SK-N-MC (cell line): ENCODE results near the gene PHB1.
"Not testable (repeated sequence)": the region's sequence is repeated elsewhere in the genome, so short reads cannot be mapped to it uniquely, and the experiment has no call there.

Source experiments
- DNase-seq: peaks from one replicate; pipeline ENCODE4 v3.0.0-alpha.2; 2011; ENCODE audit warnings: low read depth, low spot score
- H3K27ac ChIP-seq: fragments of 200-600 bp; sonication (generic); 2 replicates; pipeline ENCODE4 v1.5.1; 2016; ENCODE audit warnings: mixed run types
- H3K36me3 ChIP-seq: fragments of 200-600 bp; sonication (generic); 2 replicates; pipeline ENCODE4 v1.6.1; 2017; ENCODE audit warnings: antibody characterized with exemption, low read length, mixed read lengths; ENCODE audit not compliant: insufficient read depth
- H3K4me3 ChIP-seq: fragments of 200-600 bp; sonication (generic); 2 replicates; pipeline ENCODE4 v1.5.1; 2016
- H3K9ac ChIP-seq: fragments of 200-600 bp; sonication (generic); 2 replicates; pipeline ENCODE4 v1.8.0; 2017; ENCODE audit warnings: mixed run types, mixed read lengths; ENCODE audit not compliant: insufficient read length
- H3K9me3 ChIP-seq: fragments of 200-600 bp; sonication (generic); 2 replicates; pipeline ENCODE4 v1.6.1; 2017; ENCODE audit warnings: low read depth, mild to moderate bottlenecking, antibody characterized with exemption, low read length, moderate library complexity, mixed read lengths
- EZH2 ChIP-seq: fragments of 200-600 bp; sonication (generic); IDR thresholded peaks from one replicate; pipeline ENCODE4 v1.6.1; 2017; ENCODE audit warnings: antibody characterized with exemption
- FOXP2 ChIP-seq: optimal IDR thresholded peaks from 2 replicates; pipeline ENCODE3; 2011; ENCODE audit warnings: mild to moderate bottlenecking, moderate library complexity; ENCODE audit not compliant: insufficient read depth; ENCODE audit errors: extremely low read length, control extremely low read depth
- POLR2AphosphoS5 ChIP-seq: IDR thresholded peaks from 2 replicates; pipeline ENCODE4 v1.6.1; 2012; ENCODE audit warnings: mild to moderate bottlenecking, low read depth, low read length, borderline replicate concordance

The PHB1 gene

GRCh38 chr17:49402706-49403105 is 12.0 kb downstream of the PHB1 start:
- H3K36me3 ChIP-seq, result peaks cover 49% of the 10 kb centered on the region
- DNase-seq, result no peak
- H3K27ac ChIP-seq, result no peak overlapping the region
- no peak overlapping the region for H3K9ac ChIP-seq
- TF ChIP-seq POLR2AphosphoS5 (no peak), EZH2 (no peak), FOXP2 (no peak)
- no peaks in the 10 kb centered on the region for H3K9me3 ChIP-seq
- H3K4me3 ChIP-seq, result no peak overlapping the region

- Histone ChIP-seq H3K9me3 (no peaks in the 10 kb centered on the region), H3K9ac (no peak overlapping the region), H3K36me3 (peaks cover 43% of the 10 kb centered on the region), H3K27ac (no peak overlapping the region), H3K4me3 (no peak overlapping the region)
- TF ChIP-seq POLR2AphosphoS5 (no peak), EZH2 (no peak), FOXP2 (no peak)
- no peak for DNase-seq
Measured at GRCh38 chr17:49401971-49402611, 12.6 kb downstream of the PHB1 start.

- H3K9ac ChIP-seq, result no peak overlapping the region
- TF ChIP-seq FOXP2, result no peak
- H3K27ac ChIP-seq, result peak overlapping the region; percentile 44
- peaks cover 22% of the 10 kb centered on the region; the same call in 1 of the 2 replicates for H3K36me3 ChIP-seq
- no peak for DNase-seq
- no peak overlapping the region for H3K4me3 ChIP-seq
- H3K9me3 ChIP-seq, result no peaks in the 10 kb centered on the region
Measured at GRCh38 chr17:49399995-49400394, 14.7 kb downstream of the PHB1 start.

GRCh38 chr17:49397586-49397985 is 17.1 kb downstream of the PHB1 start:
- H3K4me3 ChIP-seq, result no peak overlapping the region
- H3K9me3 ChIP-seq, result no peaks in the 10 kb centered on the region
- peak overlapping the region; percentile 38; the same call in 1 of the 2 replicates for H3K27ac ChIP-seq
- no peak for TF ChIP-seq POLR2AphosphoS5
- no peak for TF ChIP-seq EZH2
- TF ChIP-seq FOXP2, result no peak
- peaks cover under 1% of the 10 kb centered on the region; the same call in 1 of the 2 replicates for H3K36me3 ChIP-seq
- H3K9ac ChIP-seq, result no peak overlapping the region
- no peak for DNase-seq

- TF ChIP-seq FOXP2, result no peak
- TF ChIP-seq EZH2, result no peak
- TF ChIP-seq POLR2AphosphoS5, result no peak
- peak overlapping the region; percentile 75 for H3K27ac ChIP-seq
- 0 out of 2 replicates have a peak overlapping the region, but pooled peaks have one; percentile 1 for H3K4me3 ChIP-seq
- DNase-seq, result no peak
- no peaks in the 10 kb centered on the region for H3K36me3 ChIP-seq
- H3K9me3 ChIP-seq, result no peaks in the 10 kb centered on the region
- peak overlapping the region; percentile 1 for H3K9ac ChIP-seq
Measured at GRCh38 chr17:49393491-49394255, 21.0 kb downstream of the PHB1 start.

GRCh38 chr17:49390548-49391324 is 23.9 kb downstream of the PHB1 start:
- Histone ChIP-seq H3K27ac (peak overlapping the region; percentile 81), H3K36me3 (no peaks in the 10 kb centered on the region), H3K4me3 (no peak overlapping the region), H3K9ac (peak overlapping the region; percentile 2), H3K9me3 (no peaks in the 10 kb centered on the region)
- DNase-seq, result no peak
- TF ChIP-seq FOXP2 (no peak), EZH2 (no peak), POLR2AphosphoS5 (no peak)

- Histone ChIP-seq H3K27ac (peak overlapping the region; percentile 81), H3K9ac (peak overlapping the region; percentile 2), H3K4me3 (peak overlapping the region; percentile 21; the same call in 1 of the 2 replicates)
- H3K9me3 ChIP-seq, H3K36me3 ChIP-seq: not testable (repeated sequence)
- DNase-seq, result peak; percentile 88
- peak; percentile 42; the same call in 1 of the 2 replicates for TF ChIP-seq POLR2AphosphoS5
Measured at GRCh38 chr17:49389514-49390347, 25.0 kb downstream of the PHB1 start.
